Pancreas (tissue), 10 donors: ENCODE results near the gene TBC1D3B. TPM values are rescaled to one million over a fixed set of nuclear protein-coding genes. Genes with fewer than 3 reads are reported as not detected.
A peak's percentile ranks its signal among the peaks of the same experiment; 100 is the strongest.
"Not testable (repeated sequence)": the region's sequence is repeated elsewhere in the genome, so short reads cannot be mapped to it uniquely, and the experiment has no call there.

ENCODE experiments used
- ATAC-seq, 4 donors: fragments of 200-7000 bp; cut with Tn5 transposase; one replicate each; pipeline versions ENCODE4 v1.8.0 to v1.9.1; 2020; ENCODE audit warnings: mild to moderate bottlenecking in 4 of 4, moderate library complexity in 4 of 4
- DNase-seq, 6 donors: peaks; one replicate each; pipeline ENCODE4 v3.0.0-alpha.2; 2020
- FAIRE-seq: peaks from 2 replicates; lab custom pipeline; 2012; peaks lifted over from hg19 to GRCh38; lab: Jason Lieb, UNC
- H3K27ac ChIP-seq, 4 donors: fragments of 200-600 bp; sonication (generic); 1 replicate in 3 of 4; 2 replicates in 1 of 4; pipeline versions ENCODE4 v1.5.0 to v1.8.0; 2020
- H3K27me3 ChIP-seq, 4 donors: fragments of 200-600 bp; one replicate each; pipeline ENCODE4 v1.8.0; 2021
- H3K36me3 ChIP-seq, 3 donors: fragments of 200-600 bp; sonication (generic) in 1 of 3; one replicate each; pipeline versions ENCODE4 v1.5.0 to v1.8.0; 2020 to 2021
- H3K4me1 ChIP-seq, 3 donors: fragments of 200-600 bp; one replicate each; pipeline ENCODE4 v1.8.0; 2021
- H3K4me3 ChIP-seq, 4 donors: fragments of 200-600 bp; sonication (generic) in 2 of 4; one replicate each; pipeline versions ENCODE4 v1.5.0 to v1.8.0; 2020 to 2021
- H3K9me3 ChIP-seq, 4 donors: fragments of 200-600 bp; one replicate each; pipeline ENCODE4 v1.8.0; 2021
- WGBS, 2 donors: extraction: QIAGEN DNeasy Blood & Tissue Kit; methylation state at CpG; one replicate each; pipeline ENCODE4 v1.1.7; 2013; 5-methylcytosine and 5-hydroxymethylcytosine counted together
- intact Hi-C, 3 donors: fragments of 100-400 bp; cut with DNase I; formaldehyde crosslinking; loops; one replicate each; pipeline versions ENCODE4 v1.11.1 to v1.14.2; 2022
- polyA plus RNA-seq, 2 donors: library from polyadenylated mRNA; stranded (reverse); fragments of 200-250 nt; gene quantifications; one replicate each; pipeline ENCODE4 v1.2.3, GENCODE V29; 2013
- total RNA-seq, 6 donors: library from RNA; stranded (reverse); fragmentation: NEBNext Ultra II Directional in 4 of 6; extraction: Animal tissue kit (Norgen Biotek cat#: 25700) in 4 of 6; gene quantifications; one replicate each; pipeline versions ENCODE4 v1.2.1 to v1.2.4, GENCODE V29; 2021 to 2023
- TF ChIP-seq, protein P1 (sequence below), 4 donors: fragments of 200-600 bp; sonication (generic) in 3 of 4; IDR thresholded peaks; one replicate each; pipeline versions ENCODE4 v1.5.0 to v1.8.0; 2021; ENCODE audit warnings: antibody characterized with exemption in 4 of 4
- donor health status: healthy with polysubstance abuse.
- donor health status: DM: no; HTN: no; CAD: no; lungs with moderate emphysema.
- donor health status: DM: no; HTN: no; CAD: no.
- donor health status: control.
- donor health status: control.
- donor health status: Bipolar disorder and iron deficiency.
- donor health status: DM: yes; HTN: yes; CAD: no.
- donor health status: DM: no; HTN: no; CAD: no.
- donor health status: DM: no; HTN: no; CAD: no.
- donor health status: DM: yes; HTN: yes; CAD: no.

Gene TBC1D3B
- total and polyA plus RNA-seq, 8 donors: 2.2 to 5.7 (median 3.9) TPM

DNA sequence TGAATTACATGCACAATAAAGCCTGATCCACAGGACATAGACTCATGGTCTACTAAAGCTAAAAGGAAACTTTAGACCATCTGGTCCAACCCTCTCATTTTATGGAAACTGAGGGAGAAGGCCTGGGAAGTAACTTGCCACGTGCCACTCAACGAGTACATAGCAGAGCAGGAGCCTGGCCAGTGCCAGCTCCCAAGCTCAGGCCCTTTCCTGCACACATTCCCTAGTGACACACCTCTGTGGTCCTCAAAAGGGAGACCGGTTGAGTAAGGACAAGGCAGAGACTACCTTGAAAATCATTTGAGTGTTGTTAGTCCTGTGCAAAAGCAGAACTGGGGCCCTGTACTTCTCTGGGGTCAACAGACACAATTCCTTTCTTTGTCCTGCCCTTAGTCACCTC lies 37.3 kb upstream of the TBC1D3B start:
- Histone ChIP-seq H3K4me3 (no peak overlapping the region), H3K9me3 (no peaks in the 10 kb centered on the region), H3K27ac (no peak overlapping the region), H3K36me3 (no peaks in the 10 kb centered on the region), H3K27me3 (no peaks in the 10 kb centered on the region), H3K4me1 (no peaks in the 10 kb centered on the region)
- intact Hi-C loops: no loop called here
- ATAC-seq: no peak
- no peak for FAIRE-seq
- TF ChIP-seq, protein P1, sequence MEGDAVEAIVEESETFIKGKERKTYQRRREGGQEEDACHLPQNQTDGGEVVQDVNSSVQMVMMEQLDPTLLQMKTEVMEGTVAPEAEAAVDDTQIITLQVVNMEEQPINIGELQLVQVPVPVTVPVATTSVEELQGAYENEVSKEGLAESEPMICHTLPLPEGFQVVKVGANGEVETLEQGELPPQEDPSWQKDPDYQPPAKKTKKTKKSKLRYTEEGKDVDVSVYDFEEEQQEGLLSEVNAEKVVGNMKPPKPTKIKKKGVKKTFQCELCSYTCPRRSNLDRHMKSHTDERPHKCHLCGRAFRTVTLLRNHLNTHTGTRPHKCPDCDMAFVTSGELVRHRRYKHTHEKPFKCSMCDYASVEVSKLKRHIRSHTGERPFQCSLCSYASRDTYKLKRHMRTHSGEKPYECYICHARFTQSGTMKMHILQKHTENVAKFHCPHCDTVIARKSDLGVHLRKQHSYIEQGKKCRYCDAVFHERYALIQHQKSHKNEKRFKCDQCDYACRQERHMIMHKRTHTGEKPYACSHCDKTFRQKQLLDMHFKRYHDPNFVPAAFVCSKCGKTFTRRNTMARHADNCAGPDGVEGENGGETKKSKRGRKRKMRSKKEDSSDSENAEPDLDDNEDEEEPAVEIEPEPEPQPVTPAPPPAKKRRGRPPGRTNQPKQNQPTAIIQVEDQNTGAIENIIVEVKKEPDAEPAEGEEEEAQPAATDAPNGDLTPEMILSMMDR (IDR thresholded peaks at IDR 0.05): no peak
- 49 to 56% methylated on average over 3 of the region's 3 CpGs for WGBS, 2 donors
- no peak for DNase-seq

DNA sequence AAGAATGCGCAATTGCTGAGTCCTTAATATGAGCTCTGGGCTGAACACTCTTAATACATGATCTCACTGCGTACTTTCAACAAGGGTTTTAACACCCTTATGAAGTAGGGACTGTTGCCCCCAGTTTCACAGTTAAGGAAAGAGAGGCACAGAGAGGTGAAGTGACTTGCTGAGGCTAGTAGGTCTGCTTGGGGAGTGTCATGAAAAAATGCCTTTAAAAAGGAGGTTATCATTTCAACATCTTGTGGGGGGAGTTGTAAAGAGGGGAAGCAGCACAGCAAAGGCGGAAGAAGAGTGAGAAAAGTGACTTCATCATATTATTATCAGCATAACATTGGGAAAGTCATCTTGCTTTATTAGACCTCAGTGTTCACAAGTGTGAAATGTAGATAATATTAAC lies 36.5 kb upstream of the TBC1D3B start:
- H3K27ac ChIP-seq: no peak overlapping the region
- intact Hi-C loops: no loop called here
- FAIRE-seq (no peak), ATAC-seq (no peak), DNase-seq (no peak)
- no peaks in the 10 kb centered on the region for H3K4me1 ChIP-seq
- 79 to 85% methylated on average over 3 of the region's 3 CpGs for whole genome bisulfite sequencing, 2 donors
- TF ChIP-seq, protein P1 (IDR thresholded peaks at IDR 0.05): no peak
- H3K27me3 ChIP-seq: no peaks in the 10 kb centered on the region
- H3K36me3 ChIP-seq: no peaks in the 10 kb centered on the region
- H3K9me3 ChIP-seq: no peaks in the 10 kb centered on the region
- H3K4me3 ChIP-seq: no peak overlapping the region

DNA sequence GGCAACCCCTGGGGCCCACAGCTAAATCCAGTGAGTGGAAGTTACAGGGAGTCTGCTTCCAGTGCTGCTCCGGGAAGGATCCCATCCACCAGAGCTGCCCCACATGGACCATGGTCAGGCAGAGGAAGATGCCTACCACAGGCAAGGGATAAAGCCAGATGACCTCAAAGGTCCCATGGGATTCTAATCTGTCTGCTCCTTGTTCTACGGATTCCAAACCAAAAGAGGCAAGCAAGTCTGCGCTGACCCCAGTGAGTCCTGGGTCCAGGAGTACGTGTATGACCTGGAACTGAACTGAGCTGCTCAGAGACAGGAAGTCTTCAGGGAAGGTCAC lies 35.8 kb upstream of the TBC1D3B start:
- intact Hi-C loops: no loop called here

DNA sequence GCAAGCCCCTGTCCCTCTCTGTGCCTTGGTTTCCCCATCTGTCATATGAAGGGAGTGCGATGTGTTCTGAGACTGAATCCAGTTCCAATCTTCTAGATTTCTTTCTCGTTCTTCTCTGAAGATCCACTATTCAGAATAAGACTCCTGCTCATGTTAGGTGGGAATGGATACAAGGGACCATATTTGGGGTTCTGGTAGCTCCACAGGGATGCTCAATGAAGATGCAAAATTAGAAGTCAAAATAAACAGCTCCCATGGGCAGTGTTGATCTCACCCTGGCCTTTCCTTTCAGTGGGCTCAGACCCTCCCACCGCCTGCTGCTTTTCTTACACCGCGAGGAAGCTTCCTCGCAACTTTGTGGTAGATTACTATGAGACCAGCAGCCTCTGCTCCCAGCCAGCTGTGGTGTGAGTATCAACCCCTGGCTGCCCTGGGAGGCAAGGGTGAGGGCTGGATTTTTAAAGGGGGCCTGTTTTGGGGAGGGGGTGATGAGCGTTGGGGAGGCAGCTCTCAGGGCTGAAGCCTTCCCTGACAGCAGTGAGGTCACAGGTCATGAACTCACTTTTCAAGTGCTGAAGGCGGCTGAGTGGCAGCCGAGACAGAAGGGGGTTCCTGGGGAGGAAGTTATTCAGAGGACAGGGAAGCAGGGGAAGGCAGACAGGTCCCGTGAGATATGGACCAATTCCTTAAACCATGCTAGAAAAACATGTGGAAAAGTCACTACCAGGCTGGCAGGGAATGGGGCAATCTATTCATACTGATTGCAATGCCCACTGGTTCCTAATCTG lies 35.2 kb upstream of the TBC1D3B start:
- H3K36me3 ChIP-seq, DNase-seq, intact Hi-C loops, H3K4me3 ChIP-seq, H3K4me1 ChIP-seq, H3K27me3 ChIP-seq, FAIRE-seq, H3K27ac ChIP-seq, H3K9me3 ChIP-seq: not testable (repeated sequence)
- ATAC-seq: peak in 2 of 4 donors; percentile 36 to 43
- 42 to 55% methylated on average over 7 to 8 of the region's 10 CpGs for WGBS, 2 donors

More for the DNA sequence above, 35.8 kb upstream of the TBC1D3B start:
- Histone ChIP-seq H3K27ac (no peak overlapping the region), H3K27me3 (no peaks in the 10 kb centered on the region), H3K4me1 (no peaks in the 10 kb centered on the region), H3K4me3 (no peak overlapping the region), H3K36me3 (no peaks in the 10 kb centered on the region), H3K9me3 (no peaks in the 10 kb centered on the region)
- FAIRE-seq (no peak), ATAC-seq (no peak), DNase-seq (no peak)
- TF ChIP-seq, protein P1 (IDR thresholded peaks at IDR 0.05): no peak
- 33 to 37% methylated on average over 4 of the region's 4 CpGs for WGBS, 2 donors

DNA sequence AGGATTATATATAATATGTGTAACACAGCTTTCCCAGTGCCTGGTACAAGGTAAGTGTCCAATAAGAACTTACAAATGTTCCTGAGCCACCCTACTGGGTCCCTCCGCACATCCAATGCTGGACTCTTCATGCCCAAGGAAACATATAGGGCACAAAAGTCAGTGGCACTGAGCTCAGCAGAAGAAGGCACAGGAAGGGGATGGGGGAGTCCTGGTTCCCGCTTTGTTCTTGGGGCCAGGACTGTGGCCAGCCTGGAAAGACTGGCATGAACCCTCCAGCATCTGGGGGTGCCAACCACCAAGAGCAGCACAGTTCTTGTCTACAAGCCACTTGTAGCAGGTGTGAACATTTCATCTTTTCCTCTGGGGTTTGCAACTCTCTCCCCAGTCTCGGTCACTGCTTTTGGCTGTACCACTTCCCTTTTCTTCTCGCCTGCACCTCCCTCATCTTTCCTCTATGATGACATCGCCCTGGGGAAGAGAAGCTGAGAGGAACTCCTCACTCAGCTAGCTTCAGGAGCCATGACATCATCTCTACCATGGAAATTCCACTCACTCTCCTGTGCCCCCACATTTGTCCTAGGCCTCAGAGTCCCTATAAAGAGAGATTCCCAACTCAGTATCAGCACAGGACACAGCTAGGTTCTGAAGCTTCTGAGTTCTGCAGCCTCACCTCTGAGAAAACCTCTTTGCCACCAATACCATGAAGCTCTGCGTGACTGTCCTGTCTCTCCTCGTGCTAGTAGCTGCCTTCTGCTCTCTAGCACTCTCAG lies 34.2 kb upstream of the TBC1D3B start, which contains the start of gene CCL4L2:
Gene CCL4L2 (plus strand): TSS at position 625 of the 773 bp plus-strand sequence.
- H3K27me3 ChIP-seq, intact Hi-C loops, FAIRE-seq, H3K4me3 ChIP-seq, H3K9me3 ChIP-seq, DNase-seq, H3K27ac ChIP-seq, H3K4me1 ChIP-seq, H3K36me3 ChIP-seq: not testable (repeated sequence)
- peak in 2 of 4 donors; percentile 70 to 80 for ATAC-seq
- 73 to 74% methylated on average over 7 of the region's 7 CpGs for WGBS, 2 donors
